ENCODE data around the gene PAPPA.

- no peak for TF ChIP-seq CTCF (tag by site-specific recombination; IDR thresholded peaks at IDR 0.05)
- no peak for TF ChIP-seq KLF7 (tag by site-specific recombination; IDR thresholded peaks at IDR 0.05; ENCODE audit: borderline replicate concordance)
These were observed 1.2 kb upstream of the PAPPA start for GRCh38 chr9:116152390-116152789.

Measured in HEK293 (cell line).